Left lobe of liver (tissue), 2 donors: ENCODE data around the gene ZNF3. TPM values are rescaled to one million over a fixed set of nuclear protein-coding genes. Genes with fewer than 3 reads are reported as not detected.

ENCODE experiments used
- ATAC-seq: fragments of 200-7000 bp; cut with Tn5 transposase; one replicate; pipeline ENCODE4 v1.9.1; 2020; ENCODE audit warnings: mild to moderate bottlenecking, moderate library complexity
- DNase-seq: peaks from one replicate; pipeline ENCODE4 v3.0.0-alpha.2; 2020; ENCODE audit warnings: low spot score
- total RNA-seq: library from RNA; stranded (reverse); gene quantifications from one replicate; pipeline ENCODE4 v1.2.1, GENCODE V29; 2021
- donor health status: DM: no; HTN: no; CAD: no; lungs with moderate emphysema.
- donor health status: DM: no; HTN: yes; CAD: no.

The ZNF3 gene
- total RNA-seq, 1 donor from 2014 or later, result 14.5 TPM

DNA sequence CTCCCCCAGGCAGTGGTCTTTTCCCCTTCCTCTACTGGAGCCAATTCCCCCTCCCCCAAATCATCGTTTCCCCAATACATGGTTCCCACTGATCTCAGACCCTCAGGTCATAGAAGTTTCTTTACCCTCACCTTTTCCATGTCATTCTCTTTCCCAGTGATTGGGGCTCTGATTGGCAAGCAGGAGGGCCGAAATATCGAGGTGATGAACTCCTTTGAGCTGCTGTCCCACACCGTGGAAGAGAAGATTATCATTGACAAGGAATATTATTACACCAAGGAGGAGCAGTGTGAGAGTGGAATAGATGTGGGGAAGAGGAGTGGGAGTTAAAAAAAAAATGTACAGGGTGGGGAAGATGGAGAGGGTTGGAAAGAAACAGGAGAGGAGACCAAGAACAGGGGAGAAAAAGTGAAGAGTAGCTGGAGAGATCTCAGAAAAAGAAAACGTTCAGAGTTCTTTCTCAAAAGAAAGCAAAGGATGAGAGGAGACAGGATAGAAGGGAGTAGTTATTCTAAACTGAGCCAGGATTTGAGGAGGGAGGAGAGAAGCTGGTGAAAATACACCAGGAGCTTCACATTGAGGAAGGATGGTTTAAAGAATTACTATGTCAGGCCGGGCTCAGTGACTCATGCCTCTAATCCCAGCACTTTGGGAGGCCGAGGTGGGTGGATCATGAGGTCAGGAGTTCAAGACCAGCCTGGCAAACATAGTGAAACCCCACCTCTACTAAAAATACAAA, 8.1 kb upstream of the ZNF3 start:
- DNase-seq, result no peak
- ATAC-seq, result no peak

DNA sequence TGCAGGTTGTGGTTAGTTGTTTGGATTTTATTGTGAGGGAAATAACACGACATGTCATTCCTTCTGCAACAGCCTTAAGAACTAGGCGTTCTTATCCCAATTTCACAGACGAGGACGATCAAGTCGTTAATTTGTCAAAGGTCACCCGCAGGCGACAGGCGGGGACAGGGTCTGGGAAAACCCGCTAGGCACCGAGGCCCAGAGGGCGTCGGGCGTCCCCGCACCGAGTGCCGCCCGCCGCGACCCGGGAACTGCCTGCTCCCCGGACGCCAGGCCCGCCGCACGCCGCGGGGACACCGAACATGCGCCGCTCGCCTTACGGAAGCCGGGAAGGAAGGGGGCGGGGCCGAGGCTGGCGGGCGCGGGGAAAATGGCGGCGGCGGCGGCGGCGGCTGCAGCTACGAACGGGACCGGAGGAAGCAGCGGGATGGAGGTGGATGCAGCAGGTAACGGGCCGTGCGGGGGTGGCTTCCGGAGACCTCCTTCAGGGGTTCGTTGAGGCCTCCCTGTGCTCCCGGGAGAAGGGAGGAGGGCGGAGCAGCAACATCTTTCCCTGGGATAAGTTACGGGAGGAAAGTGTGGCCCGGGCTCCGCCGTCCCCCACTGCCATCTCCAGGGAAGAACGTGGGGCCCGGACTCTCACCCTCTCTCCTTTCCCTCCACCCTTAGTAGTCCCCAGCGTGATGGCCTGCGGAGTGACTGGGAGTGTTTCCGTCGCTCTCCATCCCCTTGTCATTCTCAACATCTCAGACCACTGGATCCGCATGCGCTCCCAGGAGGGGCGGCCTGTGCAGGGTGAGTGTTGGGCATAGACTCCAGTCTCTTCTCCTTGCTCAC, 7.3 kb upstream of the ZNF3 start, which contains the start of gene COPS6:
COPS6 (plus strand) TSS at position 349 of the 837 bp plus-strand sequence; CDS start at position 371, 22 bp downstream.
- peak; percentile 89 for ATAC-seq
- DNase-seq, result peak; percentile 86

DNA sequence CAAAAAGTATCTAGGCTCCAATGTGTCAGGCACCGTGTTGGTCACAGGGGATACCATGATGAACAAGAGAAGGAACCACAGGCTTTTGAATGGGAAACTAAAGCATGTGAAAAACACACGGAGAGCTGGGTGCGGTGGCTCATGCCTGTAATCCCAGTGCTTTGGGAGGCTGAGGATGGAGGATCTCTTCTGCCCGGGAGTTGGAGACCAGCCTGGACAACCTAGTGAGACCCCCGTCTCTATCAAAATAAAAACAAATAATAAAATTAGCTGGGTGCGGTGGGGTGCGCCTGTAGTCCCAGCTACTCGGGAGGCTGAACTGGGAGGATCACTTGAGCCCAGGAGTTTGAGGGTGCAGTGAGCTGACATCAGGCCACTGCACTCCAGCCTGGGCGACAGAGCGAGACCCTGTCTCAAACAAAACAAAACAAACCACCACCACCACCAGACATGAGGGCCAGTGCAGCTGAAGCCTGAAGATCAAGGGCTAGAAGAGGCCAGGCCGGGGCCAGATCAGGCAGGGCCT, 6.6 kb upstream of the ZNF3 start:
- peak; percentile 10 for ATAC-seq
- DNase-seq, result no peak

DNA sequence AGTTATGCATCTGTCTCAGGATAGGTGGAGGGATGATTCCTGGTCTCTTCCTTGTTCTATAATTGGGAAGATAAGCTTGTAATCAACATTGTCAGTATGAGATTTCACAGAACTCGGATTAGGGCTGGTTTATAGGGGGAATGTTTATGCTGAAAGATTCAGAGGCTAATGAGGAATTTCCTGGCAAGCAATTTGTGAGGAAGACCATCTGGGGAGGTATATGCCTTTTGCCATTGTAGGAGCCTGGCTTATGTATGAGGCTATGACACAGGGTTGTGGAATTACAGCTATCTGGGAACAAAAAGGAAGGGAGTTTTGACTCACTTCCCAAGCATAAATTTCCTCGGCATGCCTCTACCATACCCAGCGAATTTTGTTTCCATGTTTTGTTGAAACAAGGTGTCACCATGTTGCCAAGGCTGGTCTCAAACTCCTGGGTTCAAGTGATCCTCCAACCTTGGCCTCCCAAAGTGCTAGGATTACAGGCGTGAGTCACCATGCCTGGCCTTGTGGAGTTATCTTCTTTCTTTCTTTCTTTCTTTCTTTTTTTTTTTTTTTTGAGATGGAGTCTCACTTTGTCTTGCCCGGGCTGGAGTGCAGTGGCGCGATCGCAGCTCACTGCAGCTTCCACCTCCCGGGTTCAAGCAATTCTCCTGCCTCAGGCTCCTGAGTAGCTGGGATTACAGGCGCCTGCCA, 5.7 kb upstream of the ZNF3 start:
- no peak for ATAC-seq
- no peak for DNase-seq

GRCh38 chr7:100085515-100085914, 4.0 kb upstream of the ZNF3 start:
- DNase-seq (no peak), ATAC-seq (no peak)

GRCh38 chr7:100082978-100083377, 1.5 kb upstream of the ZNF3 start:
- ATAC-seq, result no peak

DNA sequence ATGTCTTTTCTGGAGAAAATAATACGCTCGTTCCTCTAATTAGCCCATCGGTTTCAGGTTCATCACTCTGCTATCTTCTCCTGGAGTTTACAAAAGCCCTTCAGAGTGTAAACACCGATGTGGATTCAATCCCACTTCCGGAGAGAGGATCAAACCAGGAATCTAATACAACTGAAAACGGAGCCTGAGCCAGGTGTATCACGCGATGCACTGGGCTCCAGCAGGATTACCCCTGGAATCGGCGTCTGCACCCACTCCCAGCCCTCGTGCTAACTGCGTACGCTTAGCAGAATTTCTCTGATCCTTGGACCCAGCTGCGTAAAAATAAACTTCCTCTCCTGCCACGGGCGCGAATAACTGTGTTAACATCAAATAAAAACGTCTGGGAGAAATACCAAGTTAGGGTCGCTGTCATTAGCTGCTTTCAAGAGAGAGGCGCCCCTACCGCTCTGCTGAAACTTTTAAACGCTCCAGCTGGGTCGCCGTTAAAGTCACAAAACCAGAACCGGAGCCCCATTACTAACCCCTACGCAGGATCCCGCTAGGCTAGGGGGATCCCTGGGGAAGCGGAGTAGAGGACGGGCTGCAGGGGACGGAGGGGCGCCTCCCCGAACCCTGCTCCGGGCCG, 502 bp downstream of the ZNF3 start:
- peak; percentile 71 for DNase-seq
- peak; percentile 55 for ATAC-seq

More at GRCh38 chr7:100082978-100083377, 1.5 kb upstream of the ZNF3 start:
- DNase-seq, result no peak

GRCh38 chr7:100079024-100079560, 2.4 kb downstream of the ZNF3 start:
- DNase-seq (no peak), ATAC-seq (no peak)

DNA sequence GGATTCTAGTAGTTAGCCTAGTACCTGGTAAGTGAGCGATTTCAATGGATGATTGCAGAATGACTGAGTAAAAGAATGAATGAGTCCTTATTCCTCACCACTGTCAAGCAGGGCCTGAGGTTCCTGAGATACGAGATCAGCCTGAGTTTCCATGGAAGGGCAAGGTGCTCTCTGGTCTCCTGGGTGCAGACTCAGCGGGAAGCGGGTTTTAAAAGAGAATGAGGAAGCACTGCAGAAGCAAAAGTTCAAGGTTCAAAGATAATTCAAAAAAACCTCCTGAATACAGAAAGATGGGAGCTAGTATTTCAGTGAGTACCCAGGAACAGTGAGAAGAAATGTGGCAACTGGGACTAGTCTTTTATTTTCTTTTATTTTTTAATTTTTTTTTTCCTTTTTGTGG, 4.3 kb downstream of the ZNF3 start:
- ATAC-seq, result no peak
- no peak for DNase-seq

DNA sequence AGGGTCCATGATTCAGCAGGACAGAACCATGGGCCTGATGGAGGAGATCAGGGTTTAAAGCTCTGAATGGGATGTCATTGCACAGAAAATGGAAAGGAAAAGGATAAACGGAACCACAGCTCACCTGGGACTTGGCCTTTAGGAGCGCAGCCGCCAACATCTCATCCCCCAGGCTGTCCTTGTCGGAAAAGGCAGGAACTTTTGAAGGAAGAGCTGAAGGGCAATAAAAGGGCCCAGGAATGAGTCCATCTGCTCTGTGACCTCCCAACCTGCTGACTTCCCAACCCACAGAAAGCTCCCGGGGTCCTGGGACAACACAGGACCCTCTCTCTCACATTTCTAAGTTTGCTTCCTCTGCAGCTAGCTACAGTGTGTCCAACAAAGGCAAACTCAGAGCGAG, 6.1 kb downstream of the ZNF3 start:
- DNase-seq, result no peak
- ATAC-seq, result no peak

- ATAC-seq (no peak), DNase-seq (no peak)
These were observed 6.7 kb downstream of the ZNF3 start for GRCh38 chr7:100074841-100075240.

GRCh38 chr7:100072462-100072861, 9.1 kb downstream of the ZNF3 start:
- no peak for ATAC-seq
- no peak for DNase-seq

GRCh38 chr7:100071018-100071723, 10.4 kb downstream of the ZNF3 start:
- no peak for ATAC-seq

DNA sequence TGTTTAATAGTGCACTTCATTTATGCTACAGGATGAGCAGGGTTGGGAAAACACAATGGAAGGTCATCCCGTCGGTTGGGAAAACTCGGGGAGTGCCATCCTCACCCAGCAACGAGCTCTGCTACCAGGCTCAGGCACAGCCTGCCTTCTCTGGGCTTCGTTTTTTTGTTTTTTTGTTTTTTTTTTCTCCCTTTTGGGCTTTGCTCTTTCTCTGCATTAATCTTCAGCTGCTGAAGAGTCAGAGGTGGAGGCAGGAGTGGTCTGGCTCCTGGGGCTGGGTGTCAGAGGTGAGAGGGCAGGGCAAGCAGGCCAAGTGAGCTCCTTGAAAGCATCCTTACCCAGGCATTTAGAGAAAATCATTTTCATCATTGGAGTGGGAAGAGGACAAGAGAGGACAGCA, 11.5 kb downstream of the ZNF3 start:
- no peak for ATAC-seq

More at GRCh38 chr7:100071018-100071723, 10.4 kb downstream of the ZNF3 start:
- DNase-seq, result no peak

DNA sequence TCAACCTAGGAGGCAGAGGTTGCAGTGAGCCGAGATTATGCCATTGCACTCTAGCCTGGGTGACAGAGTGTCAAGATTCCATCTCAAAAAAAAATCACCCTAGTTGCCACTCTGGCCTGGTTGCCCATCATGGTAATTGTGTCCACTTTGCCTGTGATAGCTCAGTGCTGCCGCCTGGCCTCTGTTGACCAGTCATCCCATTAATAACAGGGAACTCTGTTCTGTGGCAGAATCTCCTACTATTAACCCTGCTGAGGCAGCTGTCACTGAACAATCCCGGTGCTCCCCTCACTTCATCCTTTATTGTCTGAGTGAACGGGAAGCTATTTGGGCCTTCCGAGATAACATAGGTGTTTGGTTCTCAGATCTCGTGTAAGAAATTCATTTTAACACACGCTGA, 14.6 kb downstream of the ZNF3 start:
- no peak for ATAC-seq
- DNase-seq, result no peak

More for the DNA sequence above, 11.5 kb downstream of the ZNF3 start:
- DNase-seq, result no peak

- ATAC-seq, result peak; percentile 92
These were observed 15.9 kb downstream of the ZNF3 start for GRCh38 chr7:100065452-100066186.

GRCh38 chr7:100064162-100064561, 17.4 kb downstream of the ZNF3 start:
- DNase-seq (no peak), ATAC-seq (no peak)

More at GRCh38 chr7:100065452-100066186, 15.9 kb downstream of the ZNF3 start:
- DNase-seq, result peak; percentile 88

DNA sequence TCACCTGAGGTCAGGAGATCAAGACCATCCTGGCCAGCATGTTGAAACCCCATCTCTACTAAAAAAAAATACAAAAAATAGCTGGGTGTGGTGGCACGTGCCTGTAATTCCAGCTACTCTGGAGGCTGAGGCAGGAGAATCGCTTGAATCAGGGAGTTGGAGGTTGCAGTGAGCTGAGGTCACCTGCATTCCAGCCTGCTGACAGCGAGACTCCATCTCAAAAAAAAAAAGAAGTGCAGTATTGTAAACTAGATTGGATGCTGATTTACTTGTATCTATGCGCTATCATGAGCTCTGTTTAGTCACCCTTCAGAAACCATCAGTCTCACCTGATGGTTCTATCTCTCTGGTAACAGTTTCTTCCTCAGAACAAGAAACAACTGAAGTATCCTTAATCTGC, 18.1 kb downstream of the ZNF3 start:
- no peak for DNase-seq
- no peak for ATAC-seq
